OCI-LY7 (cell line): ENCODE data around the gene ANGPTL4.

Experiments
- CTCF ChIP-seq: fragments of 200-600 bp; sonication (generic); conservative IDR thresholded peaks from 2 replicates; pipeline ENCODE4 v1.5.1; 2014; ENCODE audit warnings: mild to moderate bottlenecking, antibody characterized with exemption, low read length, moderate library complexity, mixed read lengths
- EZH2phosphoT487 ChIP-seq: fragments of 200-600 bp; sonication (generic); IDR thresholded peaks from 2 replicates; pipeline ENCODE4 v1.6.1; 2018; ENCODE audit warnings: low read depth, borderline replicate concordance, mild to moderate bottlenecking, mixed run types, antibody characterized with exemption, low read length, moderate library complexity, mixed read lengths

DNA sequence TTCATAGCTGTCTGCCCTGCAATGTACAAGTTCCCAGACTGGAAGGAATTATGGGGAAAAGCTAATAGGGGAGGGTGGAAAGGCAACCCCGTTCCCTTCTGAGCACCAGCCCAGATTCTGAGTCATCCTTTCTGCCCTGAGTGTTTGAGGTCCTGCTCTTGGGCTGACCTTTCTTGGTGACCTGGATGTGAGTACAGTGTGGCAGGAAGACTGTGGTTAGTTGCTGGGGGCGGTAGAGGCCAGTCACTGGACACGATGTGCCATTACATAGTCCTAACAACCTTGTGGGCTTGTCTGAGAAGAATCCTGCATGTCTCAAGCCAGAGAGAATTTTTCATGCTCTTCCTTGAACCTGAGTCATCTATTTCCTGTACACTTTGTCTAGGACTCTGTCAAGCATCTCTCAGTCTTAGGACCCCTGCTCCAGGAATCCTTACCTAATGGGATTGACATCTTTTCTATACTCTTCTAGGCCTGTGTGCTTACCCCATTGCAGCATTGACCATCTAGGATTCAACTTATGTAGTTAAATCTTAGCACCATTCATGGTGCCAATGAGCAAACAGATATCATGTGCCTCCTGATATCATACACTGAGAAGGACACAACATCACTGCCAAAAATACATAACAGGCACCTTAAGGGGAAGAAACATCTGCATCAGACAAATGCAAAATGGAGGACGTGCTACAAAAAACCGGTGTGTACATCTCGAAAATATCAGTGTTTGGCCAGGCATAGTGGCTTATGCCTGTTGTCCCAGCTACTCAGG, 8.1 kb upstream of the ANGPTL4 start:
- no peak for TF ChIP-seq CTCF
- TF ChIP-seq EZH2phosphoT487, result no peak
